Measurements from ENCODE around the gene BCAS4. TPM values are rescaled to one million over a fixed set of nuclear protein-coding genes. Genes with fewer than 3 reads are reported as not detected.

The BCAS4 gene
- total RNA-seq, 1 donor from 2014 or later, result 4.3 TPM

GRCh38 chr20:50814438-50815161 lies 19.7 kb downstream of the BCAS4 start:
- TF ChIP-seq CTCF (IDR thresholded peaks at IDR 0.05), result no peak
- no peak overlapping the region for H3K27ac ChIP-seq
- intact Hi-C loops (cut with DNase I), result no loop called here

GRCh38 chr20:50815162-50815989 lies 20.5 kb downstream of the BCAS4 start:
- H3K4me3 ChIP-seq, result no peak overlapping the region
- H3K4me1 ChIP-seq, result no peaks in the 10 kb centered on the region
- no peaks in the 10 kb centered on the region for H3K36me3 ChIP-seq
- H3K9me3 ChIP-seq, result no peaks in the 10 kb centered on the region
- no peak for TF ChIP-seq CTCF (IDR thresholded peaks at IDR 0.05)
- H3K27me3 ChIP-seq, result no peaks in the 10 kb centered on the region
- H3K27ac ChIP-seq, result no peak overlapping the region
- peak; percentile 73 for DNase-seq
- peak; percentile 76 for ATAC-seq
- intact Hi-C loops (cut with DNase I), result no loop called here

More at GRCh38 chr20:50814438-50815161, 19.7 kb downstream of the BCAS4 start:
- no peaks in the 10 kb centered on the region for H3K27me3 ChIP-seq
- no peaks in the 10 kb centered on the region for H3K36me3 ChIP-seq
- H3K4me3 ChIP-seq, result no peak overlapping the region
- H3K4me1 ChIP-seq, result no peaks in the 10 kb centered on the region
- ATAC-seq (no peak), DNase-seq (no peak)
- no peaks in the 10 kb centered on the region for H3K9me3 ChIP-seq

- DNase-seq (no peak), ATAC-seq (no peak)
- no peak for TF ChIP-seq CTCF (IDR thresholded peaks at IDR 0.05)
- no peaks in the 10 kb centered on the region for H3K36me3 ChIP-seq
- H3K4me1 ChIP-seq, result no peaks in the 10 kb centered on the region
- intact Hi-C loops (cut with DNase I), result no loop called here
- peak overlapping the region; percentile 60 for H3K27ac ChIP-seq
- no peaks in the 10 kb centered on the region for H3K9me3 ChIP-seq
- H3K4me3 ChIP-seq, result no peak overlapping the region
- H3K27me3 ChIP-seq, result no peaks in the 10 kb centered on the region
These were observed 22.9 kb downstream of the BCAS4 start for GRCh38 chr20:50817776-50818172.

- Histone ChIP-seq H3K27me3 (no peaks in the 10 kb centered on the region), H3K4me1 (no peaks in the 10 kb centered on the region), H3K27ac (no peak overlapping the region), H3K36me3 (no peaks in the 10 kb centered on the region), H3K9me3 (no peaks in the 10 kb centered on the region), H3K4me3 (no peak overlapping the region)
- intact Hi-C loops (cut with DNase I), result no loop called here
- TF ChIP-seq CTCF (IDR thresholded peaks at IDR 0.05), result no peak
- DNase-seq (no peak), ATAC-seq (no peak)
These were observed 24.5 kb downstream of the BCAS4 start for GRCh38 chr20:50819349-50819748.

GRCh38 chr20:50820515-50821256 lies 25.8 kb downstream of the BCAS4 start:
- Histone ChIP-seq H3K9me3 (no peaks in the 10 kb centered on the region), H3K27ac (no peak overlapping the region), H3K27me3 (no peaks in the 10 kb centered on the region), H3K4me1 (no peaks in the 10 kb centered on the region), H3K36me3 (no peaks in the 10 kb centered on the region), H3K4me3 (no peak overlapping the region)
- ATAC-seq (no peak), DNase-seq (no peak)
- TF ChIP-seq CTCF (IDR thresholded peaks at IDR 0.05), result no peak
- intact Hi-C loops (cut with DNase I), result no loop called here
